SK-N-SH treated with all-trans-retinoic acid at 6 μM for 48 hours (cell line): ENCODE measurements around the gene WIPF2.

Experiments used
- ARNTL ChIP-seq: fragments of 450-650 bp; formaldehyde crosslinking; IDR thresholded peaks from 2 replicates; pipeline ENCODE4 v1.5.0; 2020; ENCODE audit warnings: low read depth, mild to moderate bottlenecking, moderate library complexity, borderline replicate concordance
- BACH2 ChIP-seq: fragments of 250-450 bp; sonication (Bioruptor Pico); IDR thresholded peaks from 2 replicates; pipeline ENCODE4 v1.9.0; 2021; ENCODE audit warnings: mild to moderate bottlenecking, borderline replicate concordance
- ISL1 ChIP-seq: fragments of 250-450 bp; sonication (Bioruptor Pico); IDR thresholded peaks from 2 replicates; pipeline ENCODE4 v2.1.2; 2022; ENCODE audit warnings: mild to moderate bottlenecking, moderate library complexity
- OSR1 ChIP-seq: fragments of 250-450 bp; sonication (Bioruptor Pico); IDR thresholded peaks from 2 replicates; pipeline ENCODE4 v1.8.0; 2022; ENCODE audit warnings: moderate library complexity, mild to moderate bottlenecking, inconsistent platforms
- PATZ1 ChIP-seq: fragments of 250-450 bp; sonication (Bioruptor Pico); IDR thresholded peaks from 2 replicates; pipeline ENCODE4 v1.8.0; 2020; ENCODE audit warnings: mild to moderate bottlenecking, moderate library complexity, borderline replicate concordance
- RARB ChIP-seq: fragments of 250-450 bp; sonication (Bioruptor Pico); IDR thresholded peaks from 2 replicates; pipeline ENCODE4 v1.8.0; 2021; ENCODE audit warnings: mild to moderate bottlenecking, moderate library complexity
- SNAI2 ChIP-seq: fragments of 250-450 bp; sonication (Bioruptor Pico); IDR thresholded peaks from 2 replicates; pipeline ENCODE4 v1.5.0; 2020; ENCODE audit warnings: mild to moderate bottlenecking, moderate library complexity
- TOX ChIP-seq: fragments of 250-450 bp; sonication (Bioruptor Pico); IDR thresholded peaks from 2 replicates; pipeline ENCODE4 v1.8.0; 2021; ENCODE audit warnings: mild to moderate bottlenecking, moderate library complexity, borderline replicate concordance
- TSHZ2 ChIP-seq: fragments of 250-450 bp; sonication (Bioruptor Pico); IDR thresholded peaks from 2 replicates; pipeline ENCODE4 v1.5.0; 2020; ENCODE audit warnings: mild to moderate bottlenecking, moderate library complexity
- ZC3H10 ChIP-seq: fragments of 250-450 bp; sonication (Bioruptor Pico); IDR thresholded peaks from 2 replicates; pipeline ENCODE4 v1.5.1; 2021; ENCODE audit warnings: mild to moderate bottlenecking, moderate library complexity
- ZFP3 ChIP-seq: fragments of 250-450 bp; sonication (Bioruptor Pico); IDR thresholded peaks from 2 replicates; pipeline ENCODE4 v1.5.0; 2020; ENCODE audit warnings: mild to moderate bottlenecking, moderate library complexity
- ZNF565 ChIP-seq: fragments of 450-650 bp; formaldehyde crosslinking; conservative IDR thresholded peaks from 2 replicates; pipeline ENCODE4 v1.5.0; 2020; ENCODE audit warnings: low read depth, mild to moderate bottlenecking, moderate library complexity
- ZNF70 ChIP-seq: fragments of 450-650 bp; formaldehyde crosslinking; IDR thresholded peaks from 2 replicates; pipeline ENCODE4 v1.5.0; 2020; ENCODE audit warnings: mild to moderate bottlenecking, moderate library complexity

- no peak for TF ChIP-seq SNAI2 (CRISPR knock-in tag)
- no peak for TF ChIP-seq ZC3H10
- no peak for TF ChIP-seq ZNF565 (CRISPR knock-in tag)
- no peak for TF ChIP-seq PATZ1 (CRISPR knock-in tag)
- no peak for TF ChIP-seq ZFP3 (CRISPR knock-in tag)
- no peak for TF ChIP-seq TOX (CRISPR knock-in tag)
- no peak for TF ChIP-seq ISL1 (CRISPR knock-in tag)
- no peak for TF ChIP-seq ARNTL (CRISPR knock-in tag)
- no peak for TF ChIP-seq BACH2 (CRISPR knock-in tag)
- TF ChIP-seq OSR1 (CRISPR knock-in tag), result no peak
- TF ChIP-seq ZNF70, result no peak
- no peak for TF ChIP-seq RARB (CRISPR knock-in tag)
- no peak for TF ChIP-seq TSHZ2
These were observed 37.9 kb upstream of the WIPF2 start for GRCh38 chr17:40181205-40181604.
